Lower leg skin (tissue), 4 donors: ENCODE measurements around the gene NCBP2L. TPM values are rescaled to one million over a fixed set of nuclear protein-coding genes. Genes with fewer than 3 reads are reported as not detected.

ENCODE experiments used
- DNase-seq, 2 donors: peaks; one replicate each; pipeline ENCODE4 v3.0.0-alpha.2; 2019; ENCODE audit warnings: low spot score in 2 of 2
- H3K4me3 ChIP-seq: fragments of 200-600 bp; sonication (generic); 2 replicates; pipeline ENCODE4 v1.5.1; 2017; ENCODE audit warnings: mild to moderate bottlenecking, low read depth; ENCODE audit not compliant: poor library complexity, severe bottlenecking
- CTCF ChIP-seq, 3 donors: fragments of 450-650 bp; IDR thresholded peaks; one replicate each; pipeline ENCODE4 v1.5.1; 2016; ENCODE audit warnings: antibody characterized with exemption in 3 of 3, mild to moderate bottlenecking in 3 of 3, moderate library complexity in 2 of 3
- POLR2A ChIP-seq, 2 donors: fragments of 450-650 bp; IDR thresholded peaks; one replicate each; pipeline ENCODE4 v1.6.1; 2016 to 2017; ENCODE audit warnings: antibody characterized with exemption in 2 of 2, mild to moderate bottlenecking in 1 of 2, moderate library complexity in 1 of 2
- WGBS, 2 donors: methylation state at CpG; one replicate each; pipeline ENCODE4 v1.1.5; 2018; 5-methylcytosine and 5-hydroxymethylcytosine counted together
- intact Hi-C: fragments of 100-400 bp; cut with DNase I; formaldehyde crosslinking; loops from one replicate; pipeline ENCODE4 v1.15.0; 2023; ENCODE audit warnings: low total_unique reads
- total RNA-seq, 4 donors: library from RNA; depleted of rRNA; stranded (reverse); fragments of >200 nt; gene quantifications; one replicate each; pipeline ENCODE4 v1.1.0, GENCODE V29; 2016

The NCBP2L gene
- total RNA-seq, 4 donors from 2014 or later, result 0.23 to 0.32 TPM; not detected in 2

GRCh38 chrX:107731831-107732502 lies 45.6 kb upstream of the NCBP2L start:
- peak; percentile 66 to 94 for DNase-seq
- TF ChIP-seq CTCF (IDR thresholded peaks at IDR 0.05) (no peak), POLR2A (IDR thresholded peaks at IDR 0.05) (no peak)
- no peak overlapping the region for H3K4me3 ChIP-seq
- intact Hi-C loops, result no loop called here
- 33 to 54% methylated on average over 7 of the region's 7 CpGs for WGBS, 2 donors

DNA sequence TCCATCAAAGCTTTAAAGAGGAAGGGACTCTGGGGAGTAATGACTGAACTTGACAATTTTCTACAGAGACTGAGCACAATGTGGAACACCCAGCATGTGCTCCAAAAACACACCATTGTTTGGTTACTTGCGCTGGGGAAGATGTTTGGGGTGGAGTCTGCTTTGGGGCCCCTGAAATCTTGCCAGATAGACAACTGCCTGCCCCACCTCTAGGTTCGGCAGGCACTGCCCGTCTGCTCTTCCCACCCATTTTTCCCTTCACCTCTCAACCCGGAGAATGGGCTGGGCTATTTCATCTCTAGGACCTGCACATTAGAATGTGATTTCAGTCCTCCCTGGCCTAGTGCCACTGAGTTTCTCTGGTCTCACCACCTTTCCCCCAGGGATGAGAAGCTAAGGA lies 43.8 kb upstream of the NCBP2L start:
- no peak overlapping the region for H3K4me3 ChIP-seq
- no peak for TF ChIP-seq CTCF (IDR thresholded peaks at IDR 0.05)
- no peak for TF ChIP-seq POLR2A (IDR thresholded peaks at IDR 0.05)
- peak in 1 of 2 donors; percentile 76 for DNase-seq
- 59 to 69% methylated on average over 4 of the region's 4 CpGs for WGBS, 2 donors
- intact Hi-C loops, result no loop called here

- intact Hi-C loops, result no loop called here
- no peak for DNase-seq
- 59 to 64% methylated on average over 3 of the region's 3 CpGs for WGBS, 2 donors
Measured at GRCh38 chrX:107734646-107735045, 42.9 kb upstream of the NCBP2L start.

DNA sequence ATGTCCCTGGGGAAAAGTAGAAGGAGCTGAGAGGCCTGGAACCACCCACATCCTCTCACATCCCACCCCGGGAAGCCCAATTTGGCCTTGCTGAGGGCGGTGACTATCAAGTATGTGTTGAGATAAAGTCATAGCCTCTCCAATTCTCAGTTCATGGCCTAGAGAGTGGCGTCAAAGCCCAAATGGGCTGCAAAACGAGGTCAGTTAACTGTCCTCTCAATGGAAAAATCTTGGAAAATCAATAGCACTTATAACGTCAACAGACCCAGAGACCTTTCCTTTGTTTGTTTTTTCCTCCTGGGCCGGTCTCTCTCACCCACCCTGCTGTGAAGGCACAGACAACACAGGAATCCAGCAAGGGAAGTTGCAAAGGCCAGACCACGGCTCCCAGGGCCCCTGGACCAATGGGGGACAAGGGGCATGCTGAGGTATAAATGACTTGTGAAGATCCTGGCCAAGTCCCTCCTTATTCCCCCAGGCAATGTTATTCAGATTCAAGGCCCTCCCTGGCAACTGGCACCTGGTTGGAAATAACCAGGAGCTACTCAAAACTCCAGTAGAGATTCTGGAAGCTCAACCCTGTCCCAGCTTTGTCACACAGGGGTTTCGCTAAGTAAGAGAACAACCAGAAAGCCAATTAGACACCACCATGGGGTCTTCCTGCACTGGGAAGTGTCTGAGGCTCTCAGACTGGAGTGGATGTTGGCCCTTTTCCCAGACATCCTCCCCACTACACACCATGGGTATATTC lies 40.6 kb upstream of the NCBP2L start:
- TF ChIP-seq POLR2A (IDR thresholded peaks at IDR 0.05), result no peak
- no peak for TF ChIP-seq CTCF (IDR thresholded peaks at IDR 0.05)
- 69 to 81% methylated on average over 8 of the region's 8 CpGs for whole genome bisulfite sequencing, 2 donors
- DNase-seq, result no peak
- intact Hi-C loops, result no loop called here
- no peak overlapping the region for H3K4me3 ChIP-seq

More at GRCh38 chrX:107734646-107735045, 42.9 kb upstream of the NCBP2L start:
- TF ChIP-seq CTCF (IDR thresholded peaks at IDR 0.05) (no peak), POLR2A (IDR thresholded peaks at IDR 0.05) (no peak)
- no peak overlapping the region for H3K4me3 ChIP-seq

- DNase-seq, result no peak
- TF ChIP-seq POLR2A (IDR thresholded peaks at IDR 0.05), result no peak
- TF ChIP-seq CTCF (IDR thresholded peaks at IDR 0.05), result no peak
- intact Hi-C loops, result no loop called here
- no peak overlapping the region for H3K4me3 ChIP-seq
- WGBS, 2 donors, result 59 to 72% methylated on average over 5 of the region's 5 CpGs
Measured at GRCh38 chrX:107738272-107738671, 39.3 kb upstream of the NCBP2L start.
